OCI-LY1 (cell line): ENCODE data around the gene SHF.

ENCODE experiments used
- H2AFZ ChIP-seq: fragments of 200-600 bp; sonication (generic), shearing (Covaris generic); 2 replicates; pipeline ENCODE4 v1.6.0; 2014; ENCODE audit warnings: antibody characterized with exemption, mild to moderate bottlenecking, low read length
- H3F3A ChIP-seq: fragments of 200-600 bp; sonication (generic), shearing (Covaris generic); 2 replicates; pipeline ENCODE4 v1.6.0; 2014; ENCODE audit warnings: mild to moderate bottlenecking, antibody characterized with exemption, low read length, moderate library complexity; ENCODE audit not compliant: insufficient read depth
- H3K27ac ChIP-seq: fragments of 200-600 bp; sonication (generic); 2 replicates; pipeline ENCODE4 v1.5.1; 2014; ENCODE audit warnings: low read length, mixed run types, mild to moderate bottlenecking, low read depth; ENCODE audit not compliant: poor library complexity, severe bottlenecking
- H3K27me3 ChIP-seq: fragments of 200-600 bp; sonication (generic); 2 replicates; pipeline ENCODE4 v1.6.0; 2014; ENCODE audit warnings: antibody characterized with exemption, mild to moderate bottlenecking, low read length, moderate library complexity; ENCODE audit not compliant: insufficient read depth
- H3K36me3 ChIP-seq: fragments of 200-600 bp; sonication (generic); 2 replicates; pipeline ENCODE4 v1.6.1; 2014; ENCODE audit warnings: mild to moderate bottlenecking, antibody characterized with exemption, low read length, moderate library complexity, mixed read lengths; ENCODE audit not compliant: insufficient read depth
- H3K4me1 ChIP-seq: fragments of 200-600 bp; sonication (generic); 2 replicates; pipeline ENCODE4 v1.5.1; 2014; ENCODE audit warnings: mild to moderate bottlenecking, low read length, moderate library complexity; ENCODE audit not compliant: insufficient read depth, severe bottlenecking
- H3K4me2 ChIP-seq: fragments of 200-600 bp; sonication (generic), shearing (Covaris generic); 2 replicates; pipeline ENCODE4 v1.6.1; 2014; ENCODE audit warnings: low read length
- H3K4me3 ChIP-seq: fragments of 200-600 bp; sonication (generic); 2 replicates; pipeline ENCODE4 v1.5.1; 2014; ENCODE audit warnings: low read length, low read depth, mild to moderate bottlenecking, mixed read lengths; ENCODE audit not compliant: poor library complexity, severe bottlenecking
- H3K79me2 ChIP-seq: fragments of 200-600 bp; shearing (Covaris generic); 2 replicates; pipeline ENCODE4 v1.6.1; 2016; ENCODE audit warnings: mixed run types, low read length, mixed read lengths; ENCODE audit not compliant: insufficient read depth
- H3K9ac ChIP-seq: fragments of 200-600 bp; sonication (generic), shearing (Covaris generic); 2 replicates; pipeline ENCODE4 v1.6.1; 2014; ENCODE audit warnings: mild to moderate bottlenecking, low read length, mixed read lengths
- H3K9me2 ChIP-seq: fragments of 200-600 bp; sonication (generic), shearing (Covaris generic); 2 replicates; pipeline ENCODE4 v1.6.1; 2014; ENCODE audit warnings: low read depth, mild to moderate bottlenecking, low read length, mixed read lengths
- H3K9me3 ChIP-seq: fragments of 200-600 bp; shearing (Covaris generic); 2 replicates; pipeline ENCODE4 v1.6.1; 2014; ENCODE audit warnings: low read length, mixed read lengths
- H4K20me1 ChIP-seq: fragments of 200-600 bp; sonication (generic), shearing (Covaris generic); 2 replicates; pipeline ENCODE4 v1.6.0; 2016; ENCODE audit warnings: mild to moderate bottlenecking, low read length; ENCODE audit not compliant: insufficient read depth
- EZH2 ChIP-seq: fragments of 200-600 bp; sonication (generic), shearing (Covaris generic); IDR thresholded peaks from 2 replicates; pipeline ENCODE4 v1.8.0; 2017; ENCODE audit warnings: borderline replicate concordance, mixed run types, mild to moderate bottlenecking, antibody characterized with exemption, low read length, moderate library complexity, mixed read lengths
- TF ChIP-seq, protein P1 (sequence below): fragments of 200-600 bp; sonication (generic), shearing (Covaris generic); IDR thresholded peaks from 2 replicates; pipeline ENCODE4 v1.5.1; 2017; ENCODE audit warnings: mild to moderate bottlenecking, antibody characterized with exemption, low read length, moderate library complexity, mixed read lengths

SHF gene

DNA sequence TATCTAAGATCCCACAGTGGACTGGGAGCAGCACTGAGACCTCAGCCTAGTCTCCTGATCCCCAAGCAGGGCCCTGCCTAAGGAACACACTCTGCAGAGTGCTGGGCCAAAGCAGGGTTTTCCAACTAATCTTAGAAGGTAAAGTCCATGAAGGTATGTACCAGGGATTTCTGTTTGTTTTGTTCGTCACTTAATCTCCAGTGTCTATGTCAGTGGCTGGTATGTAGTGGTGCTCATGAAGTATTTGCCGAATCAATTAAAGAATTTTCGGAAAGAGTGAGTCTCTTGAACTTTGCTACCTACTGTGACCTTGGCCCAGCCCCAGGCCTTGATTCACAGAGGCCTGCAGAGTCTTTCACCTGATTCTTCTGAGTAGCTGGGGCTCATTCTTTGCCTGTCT, 56.3 kb downstream of the SHF start:
- Histone ChIP-seq H3K4me2 (no peak overlapping the region), H2AFZ (no peak overlapping the region), H3K79me2 (no peaks in the 10 kb centered on the region), H3F3A (no peaks in the 10 kb centered on the region), H3K36me3 (no peaks in the 10 kb centered on the region), H3K27ac (no peak overlapping the region), H3K27me3 (peaks cover 4% of the 10 kb centered on the region; the same call in 1 of the 2 replicates), H3K9me3 (no peaks in the 10 kb centered on the region), H3K9ac (no peak overlapping the region), H3K4me3 (no peak overlapping the region), H3K4me1 (no peaks in the 10 kb centered on the region), H3K9me2 (no peaks in the 10 kb centered on the region), H4K20me1 (no peaks in the 10 kb centered on the region)
- TF ChIP-seq, protein P1, sequence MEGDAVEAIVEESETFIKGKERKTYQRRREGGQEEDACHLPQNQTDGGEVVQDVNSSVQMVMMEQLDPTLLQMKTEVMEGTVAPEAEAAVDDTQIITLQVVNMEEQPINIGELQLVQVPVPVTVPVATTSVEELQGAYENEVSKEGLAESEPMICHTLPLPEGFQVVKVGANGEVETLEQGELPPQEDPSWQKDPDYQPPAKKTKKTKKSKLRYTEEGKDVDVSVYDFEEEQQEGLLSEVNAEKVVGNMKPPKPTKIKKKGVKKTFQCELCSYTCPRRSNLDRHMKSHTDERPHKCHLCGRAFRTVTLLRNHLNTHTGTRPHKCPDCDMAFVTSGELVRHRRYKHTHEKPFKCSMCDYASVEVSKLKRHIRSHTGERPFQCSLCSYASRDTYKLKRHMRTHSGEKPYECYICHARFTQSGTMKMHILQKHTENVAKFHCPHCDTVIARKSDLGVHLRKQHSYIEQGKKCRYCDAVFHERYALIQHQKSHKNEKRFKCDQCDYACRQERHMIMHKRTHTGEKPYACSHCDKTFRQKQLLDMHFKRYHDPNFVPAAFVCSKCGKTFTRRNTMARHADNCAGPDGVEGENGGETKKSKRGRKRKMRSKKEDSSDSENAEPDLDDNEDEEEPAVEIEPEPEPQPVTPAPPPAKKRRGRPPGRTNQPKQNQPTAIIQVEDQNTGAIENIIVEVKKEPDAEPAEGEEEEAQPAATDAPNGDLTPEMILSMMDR = no peak
- TF ChIP-seq EZH2 = no peak

DNA sequence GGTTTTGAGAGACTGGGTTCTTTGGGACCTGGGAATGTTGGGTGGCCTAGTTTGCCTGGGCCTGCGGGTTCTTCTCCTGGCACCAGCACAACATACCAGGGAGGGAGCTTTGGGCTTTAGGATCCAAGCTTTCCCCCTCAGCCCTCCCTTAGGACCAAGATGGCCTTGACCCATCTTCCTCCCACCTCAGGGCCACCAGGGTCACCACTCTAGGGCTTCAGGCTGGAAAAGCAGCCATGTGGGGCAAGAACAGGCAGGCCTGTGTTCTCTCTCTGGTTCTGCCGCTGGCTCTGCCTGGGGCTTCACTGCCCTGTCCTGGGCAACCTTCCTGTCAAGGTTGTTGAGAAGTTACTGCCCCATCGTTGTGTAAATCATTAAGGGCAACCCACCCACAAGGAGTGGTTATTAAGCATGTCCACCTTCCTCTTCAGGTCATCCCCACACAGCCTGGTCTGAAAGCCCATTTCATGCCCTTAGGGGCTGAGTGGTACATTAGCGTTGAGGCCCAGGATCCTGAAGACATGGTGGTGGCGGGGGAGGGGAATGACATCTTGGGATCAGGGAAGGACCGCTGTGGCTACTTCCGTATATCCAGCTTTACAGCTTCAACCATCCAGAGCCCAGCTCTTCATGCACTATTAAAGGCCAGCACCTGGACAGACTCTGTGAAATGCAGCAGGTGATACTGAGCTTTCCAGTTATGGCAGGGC, 57.3 kb downstream of the SHF start:
- no peak overlapping the region for H2AFZ ChIP-seq
- no peak overlapping the region for H3K27ac ChIP-seq
- no peaks in the 10 kb centered on the region for H4K20me1 ChIP-seq
- H3K4me1 ChIP-seq = no peaks in the 10 kb centered on the region
- TF ChIP-seq, protein P1 = no peak
- no peak for TF ChIP-seq EZH2
- H3K36me3 ChIP-seq = no peaks in the 10 kb centered on the region
- no peak overlapping the region for H3K9ac ChIP-seq
- H3K4me2 ChIP-seq = no peak overlapping the region
- H3K27me3 ChIP-seq = peaks cover 4% of the 10 kb centered on the region; the same call in 1 of the 2 replicates
- no peaks in the 10 kb centered on the region for H3K9me3 ChIP-seq
- no peaks in the 10 kb centered on the region for H3K9me2 ChIP-seq
- H3F3A ChIP-seq = no peaks in the 10 kb centered on the region
- no peaks in the 10 kb centered on the region for H3K79me2 ChIP-seq
- H3K4me3 ChIP-seq = no peak overlapping the region

DNA sequence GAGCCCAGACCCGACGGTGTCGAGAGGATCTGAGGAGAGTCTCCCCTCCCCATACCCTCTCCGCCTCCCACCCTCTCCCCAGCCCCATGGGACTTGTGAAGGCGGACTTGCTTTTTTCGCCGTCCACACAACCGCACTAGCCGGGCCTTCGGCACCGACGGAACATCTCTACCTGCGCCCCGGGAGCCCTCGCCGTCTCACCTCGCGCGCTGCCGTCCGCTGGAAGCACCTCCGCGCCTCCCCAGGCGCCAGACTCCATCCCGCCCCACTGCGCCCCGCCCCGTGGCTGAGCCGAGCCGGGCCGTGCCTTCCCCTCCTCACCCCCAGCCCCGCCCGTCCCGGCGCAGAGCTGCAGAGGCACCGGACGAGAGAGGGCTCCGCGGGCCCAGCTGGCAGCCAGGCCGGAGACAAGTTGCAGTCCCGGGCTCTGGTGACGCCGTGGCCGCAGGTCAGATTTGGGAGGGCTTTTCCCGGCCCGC, 58.1 kb downstream of the SHF start, which contains the start of the genes DUOX1 and DUOXA1:
DUOX1 (plus strand) TSS at position 344 of the 479 bp plus-strand sequence. CDS start 1,973 bp downstream, outside the sequence.
DUOXA1 (minus strand) TSS at position 229 of the 479 bp plus-strand sequence. CDS start 6,865 bp downstream, outside the sequence.
- Histone ChIP-seq H3K4me2 (no peak within 1 kb of the TSS), H3K9me2 (no peaks in the 10 kb centered on the region), H3K4me1 (no peaks in the 10 kb centered on the region), H3K79me2 (no peaks in the 10 kb centered on the region), H4K20me1 (no peaks in the 10 kb centered on the region), H3F3A (no peaks in the 10 kb centered on the region), H2AFZ (no peak within 1 kb of the TSS), H3K9ac (no peak within 1 kb of the TSS), H3K4me3 (no peak within 1 kb of the TSS), H3K27me3 (peaks cover 2% of the 10 kb centered on the region; the same call in 1 of the 2 replicates), H3K27ac (no peak within 1 kb of the TSS), H3K36me3 (no peaks in the 10 kb centered on the region), H3K9me3 (no peaks in the 10 kb centered on the region)
- TF ChIP-seq, protein P1 = no peak
- no peak for TF ChIP-seq EZH2
